ENCODE results near the gene CTNNB1.

GRCh38 chr3:41286305-41286704 is 87.0 kb downstream of the CTNNB1 start:
- TF ChIP-seq, protein P1, sequence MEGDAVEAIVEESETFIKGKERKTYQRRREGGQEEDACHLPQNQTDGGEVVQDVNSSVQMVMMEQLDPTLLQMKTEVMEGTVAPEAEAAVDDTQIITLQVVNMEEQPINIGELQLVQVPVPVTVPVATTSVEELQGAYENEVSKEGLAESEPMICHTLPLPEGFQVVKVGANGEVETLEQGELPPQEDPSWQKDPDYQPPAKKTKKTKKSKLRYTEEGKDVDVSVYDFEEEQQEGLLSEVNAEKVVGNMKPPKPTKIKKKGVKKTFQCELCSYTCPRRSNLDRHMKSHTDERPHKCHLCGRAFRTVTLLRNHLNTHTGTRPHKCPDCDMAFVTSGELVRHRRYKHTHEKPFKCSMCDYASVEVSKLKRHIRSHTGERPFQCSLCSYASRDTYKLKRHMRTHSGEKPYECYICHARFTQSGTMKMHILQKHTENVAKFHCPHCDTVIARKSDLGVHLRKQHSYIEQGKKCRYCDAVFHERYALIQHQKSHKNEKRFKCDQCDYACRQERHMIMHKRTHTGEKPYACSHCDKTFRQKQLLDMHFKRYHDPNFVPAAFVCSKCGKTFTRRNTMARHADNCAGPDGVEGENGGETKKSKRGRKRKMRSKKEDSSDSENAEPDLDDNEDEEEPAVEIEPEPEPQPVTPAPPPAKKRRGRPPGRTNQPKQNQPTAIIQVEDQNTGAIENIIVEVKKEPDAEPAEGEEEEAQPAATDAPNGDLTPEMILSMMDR (IDR thresholded peaks at IDR 0.05), result no peak
- TF ChIP-seq, protein P2, sequence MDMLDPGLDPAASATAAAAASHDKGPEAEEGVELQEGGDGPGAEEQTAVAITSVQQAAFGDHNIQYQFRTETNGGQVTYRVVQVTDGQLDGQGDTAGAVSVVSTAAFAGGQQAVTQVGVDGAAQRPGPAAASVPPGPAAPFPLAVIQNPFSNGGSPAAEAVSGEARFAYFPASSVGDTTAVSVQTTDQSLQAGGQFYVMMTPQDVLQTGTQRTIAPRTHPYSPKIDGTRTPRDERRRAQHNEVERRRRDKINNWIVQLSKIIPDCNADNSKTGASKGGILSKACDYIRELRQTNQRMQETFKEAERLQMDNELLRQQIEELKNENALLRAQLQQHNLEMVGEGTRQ (CRISPR knock-in tag; IDR thresholded peaks at IDR 0.05), result no peak
- no peak for TF ChIP-seq PRDM15 (CRISPR knock-in tag; IDR thresholded peaks at IDR 0.05)
- TF ChIP-seq ATF1 (CRISPR knock-in tag; IDR thresholded peaks at IDR 0.05), result no peak
- no peak for TF ChIP-seq JUN (CRISPR knock-in tag; IDR thresholded peaks at IDR 0.05)

Measured in WTC11 (cell line).